ENCODE results near the gene DDR2. TPM values are rescaled to one million over a fixed set of nuclear protein-coding genes. Genes with fewer than 3 reads are reported as not detected.

Gene DDR2
- total RNA-seq, 2 donors from 2014 or later = 41.6 to 69.9 TPM

GRCh38 chr1:162681122-162681436 is 48.8 kb downstream of the DDR2 start:
- Histone ChIP-seq H3K27ac (peak overlapping the region; percentile 56 to 77), H3K4me3 (no peak overlapping the region), H3K4me1 (peaks cover 0 to 42% of the 10 kb centered on the region in 2 donors), H3K9me3 (peaks cover 0 to 6% of the 10 kb centered on the region in 2 donors), H3K36me3 (no peaks in the 10 kb centered on the region), H3K27me3 (no peaks in the 10 kb centered on the region)
- TF ChIP-seq CTCF (IDR thresholded peaks at IDR 0.05) = no peak
- DNase-seq (ENCODE audit: low spot score) = no peak

- H3K36me3 ChIP-seq = no peaks in the 10 kb centered on the region
- TF ChIP-seq CTCF (IDR thresholded peaks at IDR 0.05) = no peak
- H3K27ac ChIP-seq = peak overlapping the region; percentile 56 to 77
- peaks cover 0 to 36% of the 10 kb centered on the region in 2 donors for H3K4me1 ChIP-seq
- no peaks in the 10 kb centered on the region for H3K27me3 ChIP-seq
- DNase-seq (ENCODE audit: low spot score) = no peak
- H3K4me3 ChIP-seq = no peak overlapping the region
- peaks cover 0 to 6% of the 10 kb centered on the region in 2 donors for H3K9me3 ChIP-seq
Observed at GRCh38 chr1:162682013-162682419, 49.8 kb downstream of the DDR2 start.

DNA sequence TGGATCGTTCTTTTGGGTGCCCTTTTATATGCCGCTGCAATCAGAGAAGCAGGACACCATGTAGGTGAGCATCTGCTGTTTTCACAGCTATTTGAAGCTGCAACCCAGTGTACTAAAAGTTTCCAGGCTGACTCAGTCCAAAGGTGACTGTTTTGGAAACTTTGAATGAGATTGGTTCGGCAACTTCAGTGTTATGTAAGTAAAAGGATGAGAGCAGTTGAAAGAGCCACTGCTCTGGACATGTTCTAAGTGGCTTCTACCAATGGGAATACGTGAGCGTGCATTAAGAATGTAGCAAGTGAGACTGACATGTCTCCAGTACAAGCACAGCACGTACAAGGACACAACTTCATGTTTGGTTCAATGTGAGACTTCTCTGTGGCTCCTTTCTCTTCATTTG is 55.6 kb downstream of the DDR2 start:
- no peak for DNase-seq (ENCODE audit: low spot score)
- TF ChIP-seq CTCF (IDR thresholded peaks at IDR 0.05) = no peak
- Histone ChIP-seq H3K4me1 (peaks cover 0 to 48% of the 10 kb centered on the region in 2 donors), H3K9me3 (peaks cover 0 to 6% of the 10 kb centered on the region in 2 donors), H3K27me3 (no peaks in the 10 kb centered on the region), H3K4me3 (no peak overlapping the region), H3K36me3 (no peaks in the 10 kb centered on the region), H3K27ac (peak overlapping the region; percentile 58 to 81)

- TF ChIP-seq CTCF (IDR thresholded peaks at IDR 0.05) = no peak
- Histone ChIP-seq H3K27me3 (no peaks in the 10 kb centered on the region), H3K4me1 (peaks cover 0 to 48% of the 10 kb centered on the region in 2 donors), H3K9me3 (peaks cover 0 to 6% of the 10 kb centered on the region in 2 donors), H3K4me3 (no peak overlapping the region), H3K36me3 (no peaks in the 10 kb centered on the region), H3K27ac (peak overlapping the region; percentile 58 to 81)
- no peak for DNase-seq (ENCODE audit: low spot score)
Observed at GRCh38 chr1:162688521-162688920, 56.3 kb downstream of the DDR2 start.

GRCh38 chr1:162688931-162689330 is 56.7 kb downstream of the DDR2 start:
- Histone ChIP-seq H3K9me3 (peaks cover 0 to 2% of the 10 kb centered on the region in 2 donors), H3K36me3 (no peaks in the 10 kb centered on the region), H3K4me3 (no peak overlapping the region), H3K27ac (peak overlapping the region; percentile 58 to 81), H3K27me3 (no peaks in the 10 kb centered on the region), H3K4me1 (peaks cover 0 to 48% of the 10 kb centered on the region in 2 donors)
- TF ChIP-seq CTCF (IDR thresholded peaks at IDR 0.05) = no peak
- no peak for DNase-seq (ENCODE audit: low spot score)
